ENCODE measurements around the gene MCIDAS. TPM values are rescaled to one million over a fixed set of nuclear protein-coding genes. Genes with fewer than 3 reads are reported as not detected.

The MCIDAS gene
- total RNA-seq (2021; fragmentation: NEBNext Ultra II Directional; extraction: Animal tissue kit (Norgen Biotek cat#: 25700)) (not detected in 2 replicates), polyA plus RNA-seq (2011; rRNA removed) (0.15 and 0.17 TPM in 2 replicates), polyA minus RNA-seq (2011; rRNA and poly(A)+ RNA removed) (not detected in 2 replicates)
- 0.12 TPM for polyA plus RNA-seq (2011; cell fraction: cytosol; rRNA removed)
- 0.41 TPM for polyA plus RNA-seq (2011; cell fraction: nucleus; rRNA removed)
- 0.11 to 0.16 TPM (median 0.15 TPM) in 3 of 4 replicates, not detected in the other for polyA plus RNA-seq (2012, experiment 1 of 2)
- not detected for polyA plus RNA-seq (2012, experiment 2 of 2)
- polyA plus RNA-seq (2013, experiment 1 of 2): not detected
- polyA plus RNA-seq (2013, experiment 2 of 2): 0.04 TPM
- polyA minus RNA-seq (2011; cell fraction: cytosol; rRNA and poly(A)+ RNA removed): not detected
- 0.40 TPM for polyA minus RNA-seq (2011; cell fraction: nucleus; rRNA and poly(A)+ RNA removed)
- long read RNA-seq, experiment 1: 0 reads
- long read RNA-seq, experiment 2: 0 reads

DNA sequence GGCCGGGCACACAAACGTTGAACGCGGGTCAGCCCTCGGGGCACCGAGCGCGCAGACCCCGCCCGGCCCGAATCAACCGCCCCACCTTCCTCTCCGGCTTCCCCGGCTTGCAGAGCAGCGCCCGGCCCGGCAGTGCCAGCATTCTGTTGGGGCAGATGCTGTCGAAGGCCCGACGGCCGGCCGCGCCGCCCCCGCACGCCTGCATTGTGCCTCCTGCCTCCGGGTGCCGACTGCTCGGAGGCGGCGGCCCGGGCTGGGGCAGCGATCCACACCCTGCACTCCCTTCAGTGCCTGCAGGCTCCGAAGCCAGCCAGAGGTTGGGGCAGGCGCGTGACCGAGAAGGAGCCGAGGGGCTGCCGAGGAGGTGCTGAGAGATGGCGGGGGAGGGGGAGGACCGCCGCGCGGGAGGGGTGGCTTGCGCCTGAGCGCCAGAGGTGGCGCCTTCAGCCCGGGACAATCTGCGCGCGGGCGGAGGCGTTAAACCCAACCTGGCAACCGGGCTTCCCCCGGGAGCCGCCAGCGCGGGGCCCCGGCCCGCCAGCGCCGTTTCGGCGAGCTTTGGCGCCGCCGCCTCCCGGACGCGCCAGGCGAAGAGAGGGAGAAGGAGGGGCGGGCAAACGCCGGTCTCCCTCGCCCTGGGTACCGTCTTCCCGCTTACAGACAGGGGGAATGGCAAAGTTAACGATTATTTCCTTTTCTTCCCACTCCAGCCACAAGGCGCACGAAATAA lies at the start of gene MCIDAS:
TSS of gene MCIDAS (minus strand) at position 382 of the 730 bp plus-strand sequence. CDS start at position 205, 177 bp downstream.
- 1% methylated on average over 63 of the region's 80 CpGs; no CpG with 5 or more reads in 1 of the 2 experiments for WGBS, 2 experiments (ENCODE audit: extremely low coverage in 1 of 2, insufficient coverage in 1 of 2, insufficient read length in 1 of 2, insufficient replicate concordance in 2 of 2, low coverage in 1 of 2, low lambda C conversion rate in 2 of 2, missing lambda C conversion rate in 1 of 2)
- peak within 1 kb of the TSS; percentile 51; the same call in 1 of the 2 replicates for H3K18ac ChIP-seq (ENCODE audit: extremely low read depth, low read length)
- H2BK15ac ChIP-seq (ENCODE audit: low read length): no peak within 1 kb of the TSS
- H3K9me3 ChIP-seq (ENCODE audit: insufficient read depth in 2 of 2, low read depth in 1 of 2, low read length in 1 of 2): no peaks in the 10 kb centered on the region
- H2AK5ac ChIP-seq (ENCODE audit: low read depth, low read length): no peak within 1 kb of the TSS
- H3K23me2 ChIP-seq (ENCODE audit: low read depth, low read length): peaks cover 8% of the 10 kb centered on the region; the same call in 1 of the 2 replicates
- H2BK5ac ChIP-seq (ENCODE audit: low read depth, low read length): no peak within 1 kb of the TSS
- H2AFZ ChIP-seq (ENCODE audit: low read length): no peak within 1 kb of the TSS; the same call in 1 of the 2 replicates
- peaks cover 2 to 28% (median 16%) of the 10 kb centered on the region in 4 experiments for H3K4me1 ChIP-seq (replicated peaks in 1 of 4; ENCODE audit: control insufficient read depth in 3 of 4, insufficient read depth in 4 of 4, low read length in 3 of 4)
- peak in 1 of 2 experiments; percentile 86 for DNase-seq (ENCODE audit: low read depth in 1 of 2, low spot score in 2 of 2)
- ChIA-PET POLR2A (ENCODE audit: partially characterized antibody) (no interaction called here), CTCF (ENCODE audit: partially characterized antibody) (interaction anchor here (0.6 to 13.6 kb wide), 8 partner anchors 8 to 1078 kb away, joined by 3 to 143 read pairs (median 5); partner anchors contain the start of genes CCNO, CDC20B and GPX8)
- H3K9ac ChIP-seq (replicated peaks in 1 of 4; ENCODE audit: extremely low read depth in 1 of 4, low read depth in 3 of 4, low read length in 3 of 4): no peak within 1 kb of the TSS
- peaks cover 93 to 100% (median 99%) of the 10 kb centered on the region in 4 experiments for H3K27me3 ChIP-seq (replicated peaks in 1 of 4; ENCODE audit: control insufficient read depth in 3 of 4, extremely low read depth in 1 of 4, insufficient read depth in 3 of 4, low read length in 3 of 4)
- no peak within 1 kb of the TSS for H2BK12ac ChIP-seq (ENCODE audit: low read depth, low read length)
- no peak within 1 kb of the TSS for H3K23ac ChIP-seq (ENCODE audit: insufficient read length)
- H3K79me1 ChIP-seq (ENCODE audit: low read depth, low read length): no peaks in the 10 kb centered on the region
- H4K20me1 ChIP-seq (replicated peaks in 1 of 2; ENCODE audit: control insufficient read depth in 1 of 2, insufficient read depth in 2 of 2, low read length in 2 of 2): peaks cover 8 to 47% of the 10 kb centered on the region in 2 experiments
- H2BK120ac ChIP-seq (replicated peaks; ENCODE audit: low read depth, low read length): no peak within 1 kb of the TSS
- H3K14ac ChIP-seq (ENCODE audit: insufficient read length): no peak within 1 kb of the TSS
- H3K4me2 ChIP-seq (ENCODE audit: insufficient read depth in 1 of 2, low read depth in 2 of 2, low read length in 2 of 2): peak within 1 kb of the TSS; percentile 82 to 86
- no peaks in the 10 kb centered on the region for H3K79me2 ChIP-seq (ENCODE audit: control insufficient read depth in 1 of 2, insufficient read depth in 2 of 2, low read length in 2 of 2)
- no peak within 1 kb of the TSS for H3K4ac ChIP-seq (replicated peaks; ENCODE audit: insufficient read length, low read depth, low read length)
- H4K91ac ChIP-seq (replicated peaks; ENCODE audit: insufficient read length, low read length): no peak within 1 kb of the TSS
- H3K56ac ChIP-seq (replicated peaks; ENCODE audit: insufficient read length, low read depth, low read length): no peak within 1 kb of the TSS
- H2BK20ac ChIP-seq (ENCODE audit: low read length): no peak within 1 kb of the TSS
- FAIRE-seq: no peak
- H3K27ac ChIP-seq (ENCODE audit: low read depth, low read length): no peak within 1 kb of the TSS
- no peak within 1 kb of the TSS for H4K5ac ChIP-seq (ENCODE audit: insufficient read length, low read depth, low read length)
- H3K36me3 ChIP-seq (ENCODE audit: control insufficient read depth in 2 of 4, insufficient read depth in 4 of 4, low read length in 3 of 4): peaks cover 0 to 11% (median 0%) of the 10 kb centered on the region in 4 experiments; a peak in 2 of 8 replicates
- H4K8ac ChIP-seq (ENCODE audit: extremely low read depth, insufficient read depth, low read length): peak within 1 kb of the TSS; percentile 29; the same call in 1 of the 2 replicates
- H3K4me3 ChIP-seq (ENCODE audit: extremely low read depth in 1 of 4, insufficient read depth in 2 of 4, low read depth in 3 of 4, low read length in 4 of 4): peak within 1 kb of the TSS; percentile 53 to 61 (median 58)
- peak; percentile 91 for TF ChIP-seq CTBP2 (IDR thresholded peaks at IDR 0.05; ENCODE audit: borderline replicate concordance, insufficient read depth, insufficient read length, low read length)
- TF ChIP-seq RXRA (IDR thresholded peaks at IDR 0.05; ENCODE audit: insufficient read depth, low read depth, low read length): no peak
- no peak for TF ChIP-seq SP2 (IDR thresholded peaks at IDR 0.05; ENCODE audit: low read length)
- TF ChIP-seq POU5F1 (IDR thresholded peaks at IDR 0.05; ENCODE audit: low read depth, low read length): no peak
- TF ChIP-seq CEBPB (IDR thresholded peaks at IDR 0.05; ENCODE audit: low read depth, low read length): no peak
- no peak for TF ChIP-seq MAFK (IDR thresholded peaks at IDR 0.05; ENCODE audit: low read depth, low read length)
- no peak for TF ChIP-seq TBP (IDR thresholded peaks at IDR 0.05; ENCODE audit: low read depth, low read length)
- TF ChIP-seq POLR2AphosphoS5 (IDR thresholded peaks at IDR 0.05; ENCODE audit: low read depth, low read length): no peak
- 0 out of 2 replicates have a peak, but pooled peaks have one; percentile 28 for TF ChIP-seq TCF12 (IDR thresholded peaks at IDR 0.05; ENCODE audit: low read depth, low read length)
- peak; percentile 5 for TF ChIP-seq RNF2 (IDR thresholded peaks at IDR 0.05; ENCODE audit: borderline replicate concordance, low read depth, low read length, missing control alignments, poor library complexity, severe bottlenecking)

All from H1 (cell line).